Fibroblast of skin of right biceps (primary cell): ENCODE data around the gene MYRF.

Source experiments
- DNase-seq: peaks from one replicate; pipeline ENCODE4 v3.0.0-alpha.2; 2013

Gene MYRF

GRCh38 chr11:61762223-61762615 lies 9.8 kb downstream of the MYRF start:
- no peak for DNase-seq

GRCh38 chr11:61762798-61763197 lies 10.4 kb downstream of the MYRF start:
- peak; percentile 49 for DNase-seq

- no peak for DNase-seq
Observed at GRCh38 chr11:61763930-61764605, 11.6 kb downstream of the MYRF start.

- DNase-seq: no peak
Observed at GRCh38 chr11:61764606-61765260, 12.3 kb downstream of the MYRF start.

GRCh38 chr11:61765550-61766253 lies 13.3 kb downstream of the MYRF start:
- no peak for DNase-seq

GRCh38 chr11:61766353-61766841 lies 14.0 kb downstream of the MYRF start:
- peak; percentile 31 for DNase-seq

- no peak for DNase-seq
Observed at GRCh38 chr11:61768376-61769076, 16.1 kb downstream of the MYRF start.

GRCh38 chr11:61769169-61769920 lies 16.9 kb downstream of the MYRF start:
- DNase-seq: peak; percentile 30

GRCh38 chr11:61769946-61770683 lies 17.7 kb downstream of the MYRF start:
- no peak for DNase-seq

- no peak for DNase-seq
Observed at GRCh38 chr11:61771195-61771894, 18.9 kb downstream of the MYRF start.

GRCh38 chr11:61771985-61772455 lies 19.6 kb downstream of the MYRF start:
- DNase-seq: no peak

GRCh38 chr11:61773356-61773755 lies 20.9 kb downstream of the MYRF start:
- DNase-seq: no peak

GRCh38 chr11:61773809-61774208 lies 21.4 kb downstream of the MYRF start:
- no peak for DNase-seq

- DNase-seq: no peak
Observed at GRCh38 chr11:61774411-61774810, 22.0 kb downstream of the MYRF start.

- no peak for DNase-seq
Observed at GRCh38 chr11:61775106-61775505, 22.7 kb downstream of the MYRF start.

- no peak for DNase-seq
Observed at GRCh38 chr11:61775606-61776554, 23.4 kb downstream of the MYRF start.

- peak; percentile 60 for DNase-seq
Observed at GRCh38 chr11:61776561-61777075, 24.2 kb downstream of the MYRF start.

- DNase-seq: no peak
Observed at GRCh38 chr11:61777234-61778090, 25.0 kb downstream of the MYRF start.
